Fibroblast of mammary gland (primary cell): ENCODE results near the gene BRSK2.

Experiments
- DNase-seq: peaks from one replicate; pipeline ENCODE4 v3.0.0-alpha.2; 2010; ENCODE audit warnings: low read depth
- H3K4me3 ChIP-seq: 2 replicates; pipeline ENCODE4 v1.5.1; 2011; ENCODE audit warnings: low read depth, mild to moderate bottlenecking, low read length, moderate library complexity; ENCODE audit not compliant: control insufficient read depth
- TF ChIP-seq, protein P1 (sequence below): conservative IDR thresholded peaks from 2 replicates; pipeline ENCODE4 v1.5.1; 2011; ENCODE audit warnings: low read depth, low read length, inconsistent platforms; ENCODE audit not compliant: control insufficient read depth, insufficient read depth

BRSK2 gene

GRCh38 chr11:1439341-1439740 lies 49.6 kb downstream of the BRSK2 start:
- H3K4me3 ChIP-seq, result no peak overlapping the region
- TF ChIP-seq, protein P1, sequence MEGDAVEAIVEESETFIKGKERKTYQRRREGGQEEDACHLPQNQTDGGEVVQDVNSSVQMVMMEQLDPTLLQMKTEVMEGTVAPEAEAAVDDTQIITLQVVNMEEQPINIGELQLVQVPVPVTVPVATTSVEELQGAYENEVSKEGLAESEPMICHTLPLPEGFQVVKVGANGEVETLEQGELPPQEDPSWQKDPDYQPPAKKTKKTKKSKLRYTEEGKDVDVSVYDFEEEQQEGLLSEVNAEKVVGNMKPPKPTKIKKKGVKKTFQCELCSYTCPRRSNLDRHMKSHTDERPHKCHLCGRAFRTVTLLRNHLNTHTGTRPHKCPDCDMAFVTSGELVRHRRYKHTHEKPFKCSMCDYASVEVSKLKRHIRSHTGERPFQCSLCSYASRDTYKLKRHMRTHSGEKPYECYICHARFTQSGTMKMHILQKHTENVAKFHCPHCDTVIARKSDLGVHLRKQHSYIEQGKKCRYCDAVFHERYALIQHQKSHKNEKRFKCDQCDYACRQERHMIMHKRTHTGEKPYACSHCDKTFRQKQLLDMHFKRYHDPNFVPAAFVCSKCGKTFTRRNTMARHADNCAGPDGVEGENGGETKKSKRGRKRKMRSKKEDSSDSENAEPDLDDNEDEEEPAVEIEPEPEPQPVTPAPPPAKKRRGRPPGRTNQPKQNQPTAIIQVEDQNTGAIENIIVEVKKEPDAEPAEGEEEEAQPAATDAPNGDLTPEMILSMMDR, result no peak
- DNase-seq, result no peak

DNA sequence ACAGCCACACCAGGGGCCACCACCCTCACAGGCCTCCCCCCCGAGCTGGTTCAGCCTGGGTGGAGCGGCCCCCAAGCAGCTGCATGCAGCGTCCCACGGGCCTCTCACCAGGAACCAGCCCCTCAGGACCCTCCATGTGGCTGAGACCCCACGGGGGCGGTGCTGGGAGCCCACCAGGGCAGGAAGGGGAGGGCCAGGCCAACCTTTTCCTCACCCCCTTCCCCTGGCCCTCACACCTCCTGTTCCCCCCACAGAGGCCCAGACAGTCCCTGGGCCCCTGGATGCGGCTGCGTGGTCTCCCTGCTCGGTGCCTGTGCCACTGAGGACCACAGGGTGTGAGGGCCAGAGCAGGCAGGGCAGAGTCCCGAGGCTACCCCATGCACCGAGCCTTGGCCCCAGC lies 50.3 kb downstream of the BRSK2 start:
- TF ChIP-seq, protein P1, result no peak
- H3K4me3 ChIP-seq, result no peak overlapping the region
- no peak for DNase-seq

DNA sequence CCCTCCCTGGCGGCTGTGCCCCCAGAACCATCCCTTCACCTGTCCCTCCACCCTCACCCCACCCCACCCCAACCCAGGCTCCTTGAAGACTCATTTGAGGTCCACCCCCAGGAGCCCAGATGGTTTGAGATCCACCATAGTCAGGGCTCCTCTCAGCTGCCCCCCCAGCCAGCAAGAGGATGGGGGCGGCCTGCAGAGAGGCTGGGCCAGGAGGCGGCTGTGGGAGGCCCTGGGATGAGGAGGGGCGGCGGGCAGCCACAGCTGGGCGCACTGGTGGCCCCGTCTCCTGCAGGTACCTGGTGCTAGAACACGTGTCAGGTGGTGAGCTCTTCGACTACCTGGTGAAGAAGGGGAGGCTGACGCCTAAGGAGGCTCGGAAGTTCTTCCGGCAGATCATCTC lies 50.8 kb downstream of the BRSK2 start:
- TF ChIP-seq, protein P1, result no peak
- H3K4me3 ChIP-seq, result no peak overlapping the region
- no peak for DNase-seq

GRCh38 chr11:1442163-1442562 lies 52.4 kb downstream of the BRSK2 start:
- no peak for DNase-seq
- TF ChIP-seq, protein P1, result no peak
- no peak overlapping the region for H3K4me3 ChIP-seq

GRCh38 chr11:1442807-1443366 lies 53.2 kb downstream of the BRSK2 start:
- TF ChIP-seq, protein P1, result no peak
- no peak for DNase-seq
- H3K4me3 ChIP-seq, result no peak overlapping the region

DNA sequence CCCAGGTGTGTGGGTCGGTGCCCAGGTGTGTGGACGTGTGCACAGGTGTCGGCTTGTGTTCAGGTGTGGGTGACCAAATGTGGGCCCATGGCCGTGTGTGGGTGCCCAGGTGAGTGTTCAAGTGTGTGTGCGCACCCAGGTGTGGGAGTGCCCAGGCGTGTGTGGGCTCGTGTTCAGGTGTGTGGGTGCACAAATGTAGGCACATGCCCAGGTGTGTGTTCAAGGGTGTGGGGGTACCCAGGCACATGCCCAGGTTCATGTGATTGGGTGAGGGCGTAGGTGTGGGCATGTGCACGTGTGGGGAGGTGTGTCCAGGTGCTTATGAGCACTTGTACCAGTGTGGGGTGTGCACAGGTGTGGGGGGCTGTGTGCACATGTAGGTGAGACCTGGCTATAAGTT lies 54.0 kb downstream of the BRSK2 start:
- H3K4me3 ChIP-seq, result no peak overlapping the region
- no peak for DNase-seq
- TF ChIP-seq, protein P1, result no peak

GRCh38 chr11:1444321-1444720 lies 54.6 kb downstream of the BRSK2 start:
- H3K4me3 ChIP-seq, result no peak overlapping the region
- TF ChIP-seq, protein P1, result no peak
- no peak for DNase-seq
